GM18861 (cell line): ENCODE data around the gene PBRM1.
A peak's percentile ranks its signal among the peaks of the same experiment; 100 is the strongest.
"Not testable (repeated sequence)": the region's sequence is repeated elsewhere in the genome, so short reads cannot be mapped to it uniquely, and the experiment has no call there.

ENCODE experiments used
- ATAC-seq: cut with Tn5 transposase; IDR thresholded peaks from one replicate; pipeline ENCODE4 v1.9.1; 2021; ENCODE audit not compliant: unreplicated experiment

Gene PBRM1

DNA sequence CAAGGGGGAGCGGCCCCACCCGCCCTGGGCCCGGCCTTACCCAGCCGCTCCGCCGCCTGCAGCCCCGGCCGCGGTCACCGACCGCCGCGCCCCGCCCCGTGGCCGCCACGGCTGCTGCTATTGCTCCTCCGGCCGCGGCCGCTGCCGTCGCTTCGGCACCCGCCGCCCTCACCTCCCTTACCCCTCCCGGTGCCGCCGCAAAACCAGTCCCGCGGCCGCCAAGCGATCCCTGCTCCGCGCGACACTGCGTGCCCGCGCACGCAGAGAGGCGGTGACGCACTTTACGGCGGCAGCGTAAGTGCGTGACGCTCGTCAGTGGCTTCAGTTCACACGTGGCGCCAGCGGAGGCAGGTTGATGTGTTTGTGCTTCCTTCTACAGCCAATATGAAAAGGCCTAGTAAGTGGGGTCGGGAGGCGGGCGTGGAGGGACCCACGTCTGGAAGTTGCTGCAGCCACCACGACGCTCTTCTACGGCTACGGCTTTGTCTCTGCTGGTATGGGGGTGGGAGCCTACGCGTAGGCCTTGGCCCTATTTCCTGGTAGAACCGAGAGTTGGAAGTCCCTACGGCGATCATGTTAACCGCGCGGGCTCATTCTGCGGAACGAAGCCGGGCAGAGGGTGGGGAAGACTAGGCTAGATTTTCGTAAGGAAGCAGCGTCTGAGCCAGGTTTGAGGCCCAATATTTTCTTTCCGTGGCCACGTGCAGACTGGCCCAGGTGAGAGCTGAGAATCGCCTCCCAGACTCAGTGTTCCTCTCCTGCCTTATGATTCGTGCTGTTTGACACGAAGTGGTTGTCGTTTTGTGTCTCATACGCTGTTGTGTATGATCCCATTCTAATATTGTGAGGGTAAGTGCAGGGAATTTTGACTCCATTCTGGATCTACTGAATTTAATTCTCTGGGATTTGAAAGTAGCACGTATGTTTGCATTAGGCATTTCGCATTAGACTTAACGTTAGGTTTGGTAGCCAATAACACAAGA lies at the start of gene PBRM1, which contains the start of gene GNL3:
TSS of gene PBRM1 (minus strand) at position 205 of the 983 bp plus-strand sequence.
TSS of gene GNL3 (plus strand) at position 324 of the 983 bp plus-strand sequence. CDS start at position 385, 61 bp downstream.
- peak; percentile 78 for ATAC-seq

DNA sequence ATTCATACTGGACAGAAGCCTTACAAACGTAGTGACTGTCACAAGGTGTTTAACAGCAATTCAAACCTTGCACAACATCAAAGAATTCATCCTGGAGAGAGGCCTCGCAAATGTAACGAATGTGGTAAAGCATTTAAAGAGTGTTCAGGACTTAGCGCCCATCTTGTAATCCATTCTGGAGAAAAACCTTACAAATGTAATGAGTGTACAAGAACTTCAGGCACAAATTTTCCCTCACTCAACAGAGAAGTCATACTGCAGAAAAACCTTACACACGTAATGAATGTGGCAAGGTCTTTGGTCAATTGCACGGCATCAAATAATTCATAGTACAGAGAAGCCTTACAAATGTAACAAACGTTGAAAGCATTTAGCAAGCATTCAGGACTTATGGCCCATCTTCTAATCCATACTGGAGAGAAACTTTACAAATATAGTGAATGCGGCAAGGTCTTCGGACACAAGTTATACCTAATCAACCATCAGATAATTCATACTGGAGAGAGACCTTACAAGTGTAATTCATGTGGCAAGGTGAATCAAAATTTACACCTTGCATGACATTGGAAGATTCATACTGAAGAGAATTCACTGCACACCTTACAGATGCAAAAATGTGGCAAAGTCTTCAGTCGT lies 47.7 kb upstream of the PBRM1 start:
- no peak for ATAC-seq

GRCh38 chr3:52731590-52731989 lies 45.9 kb upstream of the PBRM1 start:
- no peak for ATAC-seq

GRCh38 chr3:52730681-52731080 lies 45.0 kb upstream of the PBRM1 start:
- no peak for ATAC-seq

- not testable (repeated sequence) for ATAC-seq
Measured at GRCh38 chr3:52728753-52729152, 43.0 kb upstream of the PBRM1 start.

GRCh38 chr3:52724511-52724910 lies 38.8 kb upstream of the PBRM1 start:
- no peak for ATAC-seq

DNA sequence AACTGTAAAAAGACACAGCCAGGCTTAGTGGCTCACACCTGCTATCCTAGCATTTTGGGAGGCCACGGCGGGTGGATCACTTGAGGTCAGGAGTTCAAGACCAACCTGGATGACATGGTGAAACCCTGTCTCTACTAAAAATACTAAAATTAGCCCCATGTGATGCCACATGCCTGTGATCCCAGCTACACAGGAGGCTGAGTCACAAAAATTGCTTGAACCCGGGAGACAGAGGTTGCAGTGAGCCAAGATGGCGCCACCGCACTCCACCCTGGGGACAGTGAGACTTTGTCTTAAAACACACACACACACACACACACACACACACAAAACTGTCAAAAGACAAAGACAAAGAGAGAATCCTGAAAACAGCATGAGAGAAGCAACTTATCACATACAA lies 38.2 kb upstream of the PBRM1 start:
- no peak for ATAC-seq

DNA sequence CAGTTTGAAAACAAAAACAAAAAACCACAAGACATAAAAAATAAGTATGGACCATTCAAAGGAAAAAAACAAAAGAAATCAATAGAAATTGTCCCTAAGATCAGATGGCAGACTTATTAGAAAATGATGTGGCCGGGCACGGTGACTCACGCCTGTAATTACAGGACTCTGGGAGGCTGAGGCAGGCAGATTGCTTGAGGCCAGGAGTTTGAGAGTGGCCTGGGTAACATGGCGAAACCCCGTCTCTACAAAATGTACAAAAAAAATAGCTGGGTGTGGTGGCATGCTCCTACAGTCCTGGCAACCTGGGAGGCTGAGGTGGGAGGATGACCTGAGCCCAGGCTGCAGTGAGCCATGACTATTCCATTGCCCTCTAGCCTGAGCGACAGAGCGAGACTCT lies 36.8 kb upstream of the PBRM1 start:
- ATAC-seq: no peak

- no peak for ATAC-seq
Measured at GRCh38 chr3:52721730-52722008, 36.0 kb upstream of the PBRM1 start.

GRCh38 chr3:52721002-52721729 lies 35.5 kb upstream of the PBRM1 start:
- peak; percentile 48 for ATAC-seq

- no peak for ATAC-seq
Measured at GRCh38 chr3:52719618-52720017, 33.9 kb upstream of the PBRM1 start.

DNA sequence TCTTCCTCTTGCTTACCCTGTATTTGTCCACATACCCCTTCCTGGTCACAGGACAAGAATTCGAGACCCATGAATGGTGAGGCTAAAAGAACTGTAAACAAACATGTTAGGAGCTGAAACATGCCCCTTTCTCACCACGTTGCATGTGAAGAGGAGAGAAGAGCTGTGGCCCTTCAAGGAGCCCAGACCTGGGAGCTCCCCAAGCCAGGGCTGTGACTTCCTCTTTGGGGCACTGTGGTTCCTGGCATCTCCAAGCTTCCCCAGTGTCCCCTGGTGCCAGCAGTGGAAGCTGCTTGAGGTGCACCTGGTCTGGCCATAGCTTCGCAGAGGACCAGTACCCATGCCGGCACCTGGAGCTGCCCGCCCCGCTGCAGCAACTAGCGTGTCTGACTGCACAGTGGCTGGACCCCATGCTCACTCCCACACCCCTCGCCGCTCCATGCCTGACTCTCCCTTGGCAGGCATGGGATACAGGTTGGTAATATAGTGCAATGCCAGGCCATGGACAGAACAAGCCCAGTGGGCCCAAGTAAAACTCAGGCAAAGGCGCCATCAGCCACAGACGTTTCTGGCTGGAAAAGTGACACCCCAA lies 30.1 kb upstream of the PBRM1 start:
- ATAC-seq: no peak

DNA sequence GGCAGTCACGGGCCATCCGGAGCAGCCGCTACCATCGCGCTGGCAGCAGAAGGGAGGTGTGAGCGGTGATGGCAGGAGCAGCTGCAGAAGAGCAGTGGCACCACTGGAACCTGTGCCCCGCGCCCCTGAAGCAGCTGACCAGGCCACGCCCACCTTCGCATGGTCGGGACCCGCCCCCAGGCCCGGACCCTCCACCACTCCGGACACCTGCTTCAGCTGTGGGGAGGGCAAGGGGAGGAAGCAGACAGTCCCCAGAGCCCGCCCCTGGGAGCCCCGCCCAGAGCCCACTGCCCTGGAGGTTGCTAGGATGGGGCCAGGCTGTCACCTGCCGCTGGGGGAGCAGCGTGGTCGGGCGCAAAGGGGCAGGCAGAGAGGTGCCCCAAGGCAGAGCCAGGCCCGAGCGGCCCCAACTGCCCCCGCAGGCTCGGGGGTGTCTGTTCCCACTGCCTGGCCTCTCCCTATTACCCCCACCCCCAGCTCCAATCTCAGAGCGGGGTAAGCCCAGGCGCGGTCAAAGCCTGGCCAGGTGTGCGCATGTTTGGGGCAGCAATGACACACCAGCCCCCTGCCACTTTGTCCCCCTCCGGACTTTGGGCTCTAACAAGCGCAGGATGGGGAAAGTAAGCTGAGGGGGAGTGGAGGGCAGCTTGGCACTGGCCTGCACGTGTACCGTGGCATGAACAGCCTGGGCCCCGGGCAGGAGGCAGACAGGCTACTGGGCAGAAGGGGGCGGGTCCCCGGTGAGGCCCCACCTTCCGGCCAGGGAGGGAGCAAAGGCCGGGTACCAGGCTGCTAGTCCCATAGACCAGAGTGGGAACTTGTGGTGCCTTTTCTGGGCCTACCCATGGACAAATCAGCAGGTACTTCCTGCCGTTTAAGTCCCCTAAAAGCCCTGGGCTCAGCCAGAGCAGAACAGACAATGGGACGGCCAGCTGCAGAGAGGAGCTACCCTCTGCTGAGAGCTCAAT lies 28.9 kb upstream of the PBRM1 start:
- ATAC-seq: no peak

DNA sequence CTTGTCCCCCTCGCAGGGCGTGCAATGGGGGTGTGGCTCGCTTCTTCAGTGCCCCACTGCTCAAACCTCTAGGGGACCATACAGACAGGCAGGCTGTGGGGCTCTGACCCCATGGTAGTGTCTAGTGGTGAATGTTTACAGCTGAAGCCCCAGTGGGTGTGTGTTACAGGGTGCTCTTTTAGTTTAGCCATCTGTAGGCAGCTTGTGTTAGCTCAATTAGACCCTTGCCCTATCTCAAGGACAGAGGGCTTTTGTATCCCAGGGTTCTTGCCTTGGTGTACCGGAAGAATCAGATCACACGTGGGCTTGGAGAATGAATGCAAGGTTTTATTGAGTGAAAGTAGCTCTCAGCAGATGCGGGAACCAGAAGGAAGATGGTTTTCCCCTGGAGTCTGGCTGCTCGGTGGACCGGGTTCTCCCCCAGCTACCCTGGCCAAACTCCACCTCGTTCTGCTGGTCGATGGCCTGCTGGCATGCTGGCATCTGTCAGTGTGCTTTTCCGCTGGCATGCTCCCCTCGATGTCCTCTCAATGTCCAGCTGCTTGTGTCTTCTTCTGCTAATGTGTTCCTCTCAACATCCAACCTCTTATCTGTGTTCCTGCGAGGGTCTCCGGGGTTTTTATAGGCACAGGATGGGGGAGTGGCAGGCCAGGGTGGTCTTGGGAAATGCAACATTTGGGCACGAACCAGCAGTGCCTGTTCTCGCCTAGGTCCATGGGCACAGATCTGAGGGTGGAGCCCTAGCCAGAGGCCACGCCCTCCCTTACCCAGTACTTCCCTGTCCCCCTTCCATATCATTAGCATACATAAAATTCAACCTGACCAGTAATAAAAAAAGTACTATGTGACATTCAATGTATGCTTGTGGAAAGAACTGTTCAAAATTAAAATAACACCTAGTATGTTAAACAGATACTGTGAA lies 26.8 kb upstream of the PBRM1 start:
- no peak for ATAC-seq

DNA sequence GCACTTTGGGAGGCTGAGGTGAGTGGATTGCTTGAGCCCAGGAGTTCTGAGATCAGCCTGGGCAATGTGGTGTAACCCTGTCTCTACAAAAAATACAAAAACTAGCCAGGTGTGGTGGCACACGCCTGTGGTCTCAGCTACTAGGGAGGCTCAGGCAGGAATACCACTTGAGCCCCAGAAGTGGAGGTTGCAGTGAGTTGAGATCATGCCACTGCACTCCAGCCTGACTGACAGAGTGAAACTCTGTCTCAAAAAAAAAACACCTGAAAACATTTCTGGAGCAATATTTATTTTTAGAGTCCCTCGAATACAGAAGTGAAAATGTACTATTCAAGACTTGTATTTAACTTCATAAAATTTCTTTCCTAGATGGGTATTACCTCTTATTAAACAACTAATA lies 24.8 kb upstream of the PBRM1 start:
- no peak for ATAC-seq

GRCh38 chr3:52707585-52707984 lies 21.9 kb upstream of the PBRM1 start:
- no peak for ATAC-seq

DNA sequence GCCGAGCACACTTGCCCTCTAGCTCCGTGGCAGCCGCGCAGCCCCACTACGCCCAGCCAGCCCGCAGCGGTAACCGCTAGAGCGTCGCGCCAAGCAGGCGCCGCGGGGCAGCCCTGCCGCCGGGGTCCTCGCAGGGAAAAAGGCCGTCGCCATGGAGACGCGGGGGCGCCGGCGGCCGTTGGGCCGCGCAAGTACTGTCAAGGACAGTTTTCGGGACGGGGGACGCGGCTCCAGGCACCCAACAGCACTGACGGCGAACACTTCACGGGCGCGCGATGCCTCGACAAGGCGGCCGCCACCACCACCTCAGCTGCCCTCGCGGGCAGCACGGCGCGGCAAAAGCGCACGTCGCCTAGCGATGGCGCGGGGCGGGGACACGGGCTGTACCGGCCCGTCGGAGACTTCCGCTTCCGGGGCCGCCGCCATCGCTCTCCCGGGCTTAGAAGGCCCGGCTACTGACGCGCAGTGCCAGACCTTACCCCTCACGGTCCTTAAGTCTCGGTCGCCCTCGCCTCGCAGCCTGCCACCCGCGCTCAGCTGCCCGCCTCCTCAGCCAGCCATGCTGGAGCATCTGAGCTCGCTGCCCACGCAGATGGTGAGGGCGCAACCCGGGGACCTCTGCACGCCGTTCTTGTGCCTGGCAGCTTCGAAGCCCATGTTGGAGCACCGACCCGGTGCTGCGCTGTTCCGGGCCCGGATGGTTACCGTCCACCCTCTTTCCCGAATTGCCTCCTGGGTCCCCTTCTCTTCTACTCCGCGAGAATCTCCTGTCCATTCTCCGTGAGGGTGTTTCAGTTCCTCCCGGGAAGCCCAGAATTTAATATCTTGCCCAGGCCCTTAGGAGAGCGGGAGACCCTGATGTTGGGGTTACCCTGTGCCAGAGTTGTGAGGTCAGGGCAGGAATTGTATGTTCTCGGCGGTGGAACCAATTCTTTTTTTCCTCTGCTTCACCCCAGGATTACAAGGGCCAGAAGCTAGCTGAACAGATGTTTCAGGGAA lies 20.3 kb upstream of the PBRM1 start, which contains the start of the genes GLT8D1 and SPCS1:
TSS of gene GLT8D1 (minus strand) at position 104 of the 999 bp plus-strand sequence. CDS start 5,331 bp downstream, outside the sequence.
TSS of gene SPCS1 (plus strand) at position 419 of the 999 bp plus-strand sequence. CDS start at position 560, 141 bp downstream.
- ATAC-seq: peak; percentile 65

DNA sequence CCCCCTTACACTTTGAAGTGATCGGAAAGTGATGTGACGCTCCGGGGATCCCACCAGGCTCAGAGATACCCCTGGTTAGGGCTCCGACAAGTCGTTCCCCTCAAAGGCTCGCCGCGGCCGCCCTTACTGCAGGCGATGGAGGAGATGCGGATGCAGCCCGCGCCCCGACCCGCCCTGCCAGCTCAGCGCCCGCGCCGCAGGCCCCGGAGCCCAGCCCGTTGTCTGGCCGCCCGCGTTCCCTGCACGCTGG lies 19.6 kb upstream of the PBRM1 start:
- no peak for ATAC-seq
